GM23248 (cell line): ENCODE data around the gene NCEH1. TPM values are rescaled to one million over a fixed set of nuclear protein-coding genes. Genes with fewer than 3 reads are reported as not detected.

ENCODE experiments used
- DNase-seq: peaks from one replicate; pipeline ENCODE4 v3.0.0-alpha.2; 2015
- H2AFZ ChIP-seq: fragments of 200-600 bp; sonication (generic); 2 replicates; pipeline ENCODE4 v1.6.1; 2016; ENCODE audit warnings: antibody characterized with exemption
- H3F3A ChIP-seq: fragments of 200-600 bp; sonication (generic); 2 replicates; pipeline ENCODE4 v1.6.1; 2016; ENCODE audit warnings: mild to moderate bottlenecking, antibody characterized with exemption, mixed run types; ENCODE audit not compliant: insufficient read depth
- H3K27ac ChIP-seq: fragments of 200-600 bp; sonication (generic); 2 replicates; pipeline ENCODE4 v1.5.1; 2016; ENCODE audit warnings: mild to moderate bottlenecking
- H3K27me3 ChIP-seq: fragments of 200-600 bp; sonication (generic); replicated peaks from 2 replicates; pipeline ENCODE4 v1.6.1; 2016; ENCODE audit warnings: mild to moderate bottlenecking; ENCODE audit not compliant: insufficient read depth
- H3K36me3 ChIP-seq: fragments of 200-600 bp; sonication (generic); 2 replicates; pipeline ENCODE4 v1.6.1; 2016; ENCODE audit warnings: low read depth, mild to moderate bottlenecking
- H3K4me1 ChIP-seq: fragments of 200-600 bp; sonication (generic); 2 replicates; pipeline ENCODE4 v1.6.1; 2016; ENCODE audit warnings: mild to moderate bottlenecking; ENCODE audit not compliant: insufficient read depth
- H3K4me2 ChIP-seq: fragments of 200-600 bp; sonication (generic); one replicate; pipeline ENCODE4 v1.6.1; 2016; ENCODE audit warnings: mild to moderate bottlenecking; ENCODE audit not compliant: unreplicated experiment
- H3K4me3 ChIP-seq: fragments of 200-600 bp; sonication (generic); 2 replicates; pipeline ENCODE4 v1.5.1; 2016; ENCODE audit warnings: mild to moderate bottlenecking
- H3K79me2 ChIP-seq: fragments of 200-600 bp; sonication (generic); 2 replicates; pipeline ENCODE4 v1.6.1; 2016; ENCODE audit warnings: mild to moderate bottlenecking; ENCODE audit not compliant: insufficient read depth
- H3K9ac ChIP-seq: fragments of 200-600 bp; sonication (generic); 2 replicates; pipeline ENCODE4 v1.6.1; 2016; ENCODE audit warnings: mild to moderate bottlenecking
- H3K9me2 ChIP-seq: fragments of 200-600 bp; sonication (generic); 2 replicates; pipeline ENCODE4 v1.6.1; 2016; ENCODE audit warnings: mixed run types, mild to moderate bottlenecking, moderate library complexity; ENCODE audit not compliant: insufficient read depth
- H3K9me3 ChIP-seq: fragments of 200-600 bp; sonication (generic); one replicate; pipeline ENCODE4 v1.6.1; 2017; ENCODE audit warnings: low read depth
- H4K20me1 ChIP-seq: fragments of 200-600 bp; sonication (generic); 2 replicates; pipeline ENCODE4 v1.6.0; 2016; ENCODE audit not compliant: insufficient read depth
- EZH2 ChIP-seq: fragments of 200-600 bp; sonication (generic); IDR thresholded peaks from 2 replicates; pipeline ENCODE4 v1.6.1; 2018; ENCODE audit warnings: antibody characterized with exemption, mild to moderate bottlenecking; ENCODE audit not compliant: insufficient read depth, poor library complexity, severe bottlenecking
- EZH2phosphoT487 ChIP-seq: fragments of 200-600 bp; sonication (generic); IDR thresholded peaks from 2 replicates; pipeline ENCODE4 v1.6.1; 2018; ENCODE audit warnings: antibody characterized with exemption, moderate library complexity, mild to moderate bottlenecking, low read depth; ENCODE audit not compliant: insufficient read depth
- WGBS, 2 experiments: methylation state at CpG; one replicate each; pipeline ENCODE4 v1.1.6; 2015 to 2017; ENCODE audit warnings: low lambda C conversion rate in 2 of 2, low coverage in 1 of 2; ENCODE audit errors: missing lambda C conversion rate in 2 of 2; 5-methylcytosine and 5-hydroxymethylcytosine counted together
- in situ Hi-C: fragments of 300-500 bp; cut with MboI; formaldehyde crosslinking; loops from 2 replicates; pipeline ENCODE4 v1.15.0; 2020
- polyA plus RNA-seq: library from polyadenylated mRNA; unstranded; fragments of >200 nt; fragmentation: Nextera tagmentation; extraction: Ambion mirVana; gene quantifications from 2 replicates; pipeline ENCODE4 v1.2.1, GENCODE V29; 2016
- total RNA-seq: library from RNA; depleted of rRNA; stranded (reverse); fragments of >200 nt; shearing (Covaris generic); gene quantifications from 2 replicates; pipeline ENCODE4 v1.2.3, GENCODE V29; 2014

The NCEH1 gene
- total and polyA plus RNA-seq, 2 experiments from 2014 or later: 16.5 to 19.5 TPM

DNA sequence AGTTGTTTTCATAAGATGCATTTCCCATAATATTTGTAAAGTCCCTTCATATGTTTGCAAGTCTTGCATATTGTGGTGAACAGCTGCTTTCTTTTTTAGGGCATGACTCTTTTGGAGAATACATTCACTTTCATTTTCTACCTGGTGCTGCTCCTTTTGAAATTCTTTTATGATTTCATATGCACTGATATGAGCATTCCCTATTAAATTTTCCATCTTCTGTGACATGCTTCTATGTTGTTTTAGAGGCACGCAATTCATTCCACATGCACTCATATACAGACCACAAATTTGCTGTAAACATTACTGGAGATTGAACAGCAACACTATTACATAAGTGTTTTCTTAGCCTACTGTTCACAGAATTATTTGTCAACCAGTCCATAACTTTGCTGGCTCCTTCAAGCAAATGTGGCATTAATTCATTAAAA, 94.8 kb downstream of the NCEH1 start:
- Histone ChIP-seq H3K9me2 (no peaks in the 10 kb centered on the region), H3K9me3 (no peaks in the 10 kb centered on the region), H3K9ac (no peak overlapping the region), H3K79me2 (no peaks in the 10 kb centered on the region), H3K4me3 (no peak overlapping the region), H2AFZ (no peak overlapping the region), H3K4me2 (peak overlapping the region; percentile 11), H3F3A (no peaks in the 10 kb centered on the region), H3K4me1 (0 out of 2 replicates have a peak, but pooled peaks cover 7% of the 10 kb centered on the region), H3K27ac (no peak overlapping the region), H3K27me3 (no peaks in the 10 kb centered on the region), H3K36me3 (no peaks in the 10 kb centered on the region), H4K20me1 (no peaks in the 10 kb centered on the region)
- WGBS, 2 experiments: 95 to 100% methylated on average over 1 of the region's 1 CpG
- in situ Hi-C loops: no loop called here
- no peak for TF ChIP-seq EZH2phosphoT487
- no peak for TF ChIP-seq EZH2
- peak; percentile 2 for DNase-seq

DNA sequence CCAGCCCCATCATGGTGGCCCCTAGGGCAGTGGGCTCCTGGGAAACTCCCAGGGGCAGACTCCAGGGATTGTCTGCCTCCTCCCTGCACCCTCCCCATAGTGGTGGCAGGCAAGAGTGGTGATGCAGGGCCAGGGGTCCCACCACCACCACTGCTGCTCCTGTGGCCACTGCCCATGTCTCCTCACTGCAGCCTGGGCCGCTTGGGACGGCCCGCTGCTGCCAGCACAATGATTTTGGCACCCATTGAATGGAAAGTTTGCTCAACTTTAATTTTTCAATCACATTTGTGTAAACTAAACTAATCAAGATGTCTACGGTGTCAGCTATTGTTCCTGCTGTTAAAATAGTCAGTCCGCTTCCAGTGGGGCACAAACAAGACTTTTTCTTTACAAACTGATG, 95.6 kb downstream of the NCEH1 start:
- Histone ChIP-seq H3K79me2 (no peaks in the 10 kb centered on the region), H3K36me3 (no peaks in the 10 kb centered on the region), H4K20me1 (no peaks in the 10 kb centered on the region), H3F3A (no peaks in the 10 kb centered on the region), H3K4me2 (no peak overlapping the region), H3K9me2 (no peaks in the 10 kb centered on the region), H3K27me3 (no peaks in the 10 kb centered on the region), H3K4me3 (no peak overlapping the region), H3K27ac (no peak overlapping the region), H2AFZ (no peak overlapping the region), H3K4me1 (0 out of 2 replicates have a peak, but pooled peaks cover 7% of the 10 kb centered on the region), H3K9me3 (no peaks in the 10 kb centered on the region), H3K9ac (no peak overlapping the region)
- TF ChIP-seq EZH2: no peak
- no peak for TF ChIP-seq EZH2phosphoT487
- 44 to 54% methylated on average over 5 of the region's 5 CpGs for WGBS, 2 experiments
- no peak for DNase-seq
- in situ Hi-C loops: no loop called here

- WGBS, 2 experiments: 92% methylated on average over 6 to 7 of the region's 7 CpGs
- no peaks in the 10 kb centered on the region for H3K36me3 ChIP-seq
- no peak overlapping the region for H3K4me2 ChIP-seq
- no peaks in the 10 kb centered on the region for H4K20me1 ChIP-seq
- H3K27ac ChIP-seq: no peak overlapping the region
- H2AFZ ChIP-seq: no peak overlapping the region
- H3K9me3 ChIP-seq: no peaks in the 10 kb centered on the region
- TF ChIP-seq EZH2phosphoT487: no peak
- no peak for TF ChIP-seq EZH2
- in situ Hi-C loops: no loop called here
- H3K9ac ChIP-seq: no peak overlapping the region
- H3K79me2 ChIP-seq: no peaks in the 10 kb centered on the region
- no peak overlapping the region for H3K4me3 ChIP-seq
- no peak for DNase-seq
- no peaks in the 10 kb centered on the region for H3F3A ChIP-seq
- no peaks in the 10 kb centered on the region for H3K27me3 ChIP-seq
- 0 out of 2 replicates have a peak, but pooled peaks cover 7% of the 10 kb centered on the region for H3K4me1 ChIP-seq
- no peaks in the 10 kb centered on the region for H3K9me2 ChIP-seq
These were observed 96.3 kb downstream of the NCEH1 start for GRCh38 chr3:172614340-172615274.

- Histone ChIP-seq H3K36me3 (no peaks in the 10 kb centered on the region), H3K27ac (no peak overlapping the region), H3K9me2 (no peaks in the 10 kb centered on the region), H3K79me2 (no peaks in the 10 kb centered on the region), H3K4me2 (no peak overlapping the region), H3K9ac (no peak overlapping the region), H2AFZ (no peak overlapping the region), H3K27me3 (no peaks in the 10 kb centered on the region), H3K4me3 (no peak overlapping the region), H3K9me3 (no peaks in the 10 kb centered on the region), H3K4me1 (0 out of 2 replicates have a peak, but pooled peaks cover 7% of the 10 kb centered on the region), H4K20me1 (no peaks in the 10 kb centered on the region), H3F3A (no peaks in the 10 kb centered on the region)
- WGBS, 2 experiments: 70 to 81% methylated on average over 2 of the region's 2 CpGs
- TF ChIP-seq EZH2phosphoT487 (no peak), EZH2 (no peak)
- no peak for DNase-seq
- in situ Hi-C loops: no loop called here
These were observed 97.0 kb downstream of the NCEH1 start for GRCh38 chr3:172613845-172614244.
